Esophagus muscularis mucosa (tissue), 4 donors: ENCODE results near the gene DGKB.

Source experiments
- CTCF ChIP-seq, 3 experiments: fragments of 200-600 bp in 2 of 3; fragments of 450-650 bp in 1 of 3; sonication (generic) in 2 of 3; IDR thresholded peaks; one replicate each; pipeline ENCODE4 v1.5.1; 2017 to 2019; ENCODE audit warnings: antibody characterized with exemption in 3 of 3, mild to moderate bottlenecking in 2 of 3, moderate library complexity in 1 of 3
- EP300 ChIP-seq: sonication (generic); formaldehyde crosslinking; IDR thresholded peaks from one replicate; pipeline ENCODE4 v1.6.1; 2017; ENCODE audit warnings: antibody characterized with exemption
- POLR2A ChIP-seq: fragments of 450-650 bp; IDR thresholded peaks from one replicate; pipeline ENCODE4 v1.6.1; 2017; ENCODE audit warnings: antibody characterized with exemption, moderate library complexity, mild to moderate bottlenecking, low read depth

GRCh38 chr7:14585232-14585631 is 317.3 kb downstream of the DGKB start:
- no peak for TF ChIP-seq POLR2A
- no peak for TF ChIP-seq EP300
- no peak for TF ChIP-seq CTCF (IDR thresholded peaks at IDR 0.05)
